NCI-H2171 treated with DMSO at 0.1 percent for 48 hours (cell line): ENCODE results near the gene BNIP5.
"Not testable (repeated sequence)": the region's sequence is repeated elsewhere in the genome, so short reads cannot be mapped to it uniquely, and the experiment has no call there.

Experiments
- DNase-seq: peaks from one replicate; lab custom pipeline; 2025; lab: John Stamatoyannopoulos, UW

The BNIP5 gene

GRCh38 chr6:36364669-36365479, 28.2 kb upstream of the BNIP5 start:
- no peak for DNase-seq

DNA sequence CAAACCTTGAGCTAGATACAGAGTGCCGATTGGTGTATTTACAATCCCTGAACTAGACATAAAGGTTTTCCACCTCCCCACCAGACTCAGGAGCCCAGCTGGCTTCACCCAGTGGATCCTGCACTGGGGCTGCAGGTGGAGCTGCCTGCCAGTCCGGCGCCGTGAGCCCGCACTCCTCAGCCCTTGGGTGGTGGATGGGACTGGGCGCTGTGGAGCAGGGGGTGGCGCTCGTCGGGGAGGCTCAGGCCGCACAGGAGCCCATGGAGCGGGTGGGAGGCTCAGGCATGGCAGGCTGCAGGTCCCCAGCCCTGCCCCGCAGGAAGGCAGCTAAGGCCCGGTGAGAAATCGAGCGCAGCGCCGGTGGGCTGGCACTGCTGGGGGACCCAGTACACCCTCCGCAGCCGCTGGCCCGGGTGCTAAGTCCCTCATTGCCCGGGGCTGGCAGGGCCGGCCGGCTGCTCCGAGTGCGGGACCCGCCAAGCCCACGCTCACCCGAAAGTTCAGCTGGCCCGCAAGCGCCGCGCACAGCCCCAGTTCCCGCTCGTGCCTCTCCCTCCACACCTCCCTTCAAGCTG, 27.5 kb upstream of the BNIP5 start:
- not testable (repeated sequence) for DNase-seq

- not testable (repeated sequence) for DNase-seq
These were observed 26.7 kb upstream of the BNIP5 start for GRCh38 chr6:36363371-36363752.

DNA sequence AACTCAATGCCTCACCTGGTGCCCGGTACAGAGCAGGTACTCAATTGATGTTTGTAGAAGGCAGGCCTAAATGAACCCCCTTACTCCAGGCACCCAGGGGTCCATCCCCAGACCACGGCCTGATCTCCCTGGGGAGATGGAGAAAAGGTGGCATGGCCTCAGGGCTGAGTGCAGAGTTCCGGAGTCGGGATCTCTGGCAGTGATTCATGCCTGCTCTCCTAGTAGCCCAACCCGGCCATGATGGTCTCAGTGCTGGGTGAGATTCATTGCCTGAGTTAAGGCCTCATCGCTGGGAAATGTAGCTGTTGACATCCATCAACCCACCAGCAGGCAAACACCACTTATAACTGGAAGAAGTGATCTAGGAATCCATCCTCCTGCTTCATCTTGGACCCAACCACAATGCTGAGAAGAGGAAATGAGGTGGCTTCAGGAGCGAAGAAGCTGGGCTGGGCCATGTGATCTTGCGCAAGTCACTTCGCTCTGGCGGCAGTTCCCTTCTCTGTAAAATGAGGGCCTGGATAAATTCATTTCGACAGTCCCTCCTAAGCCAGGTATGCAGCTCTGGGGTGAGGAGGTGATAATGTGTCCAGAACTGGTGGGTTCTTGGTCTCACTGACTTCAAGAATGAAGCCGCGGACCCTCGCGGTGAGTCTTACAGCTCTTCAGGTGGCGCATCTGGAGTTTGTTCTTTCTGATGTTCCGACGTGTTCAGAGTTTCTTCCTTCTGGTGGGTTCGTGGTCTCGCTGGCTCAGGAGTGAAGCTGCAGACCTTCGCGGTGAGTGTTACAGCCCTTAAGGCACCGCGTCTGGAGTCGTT, 26.1 kb upstream of the BNIP5 start:
- DNase-seq, result no peak

GRCh38 chr6:36361071-36361470, 24.4 kb upstream of the BNIP5 start:
- DNase-seq, result no peak

DNA sequence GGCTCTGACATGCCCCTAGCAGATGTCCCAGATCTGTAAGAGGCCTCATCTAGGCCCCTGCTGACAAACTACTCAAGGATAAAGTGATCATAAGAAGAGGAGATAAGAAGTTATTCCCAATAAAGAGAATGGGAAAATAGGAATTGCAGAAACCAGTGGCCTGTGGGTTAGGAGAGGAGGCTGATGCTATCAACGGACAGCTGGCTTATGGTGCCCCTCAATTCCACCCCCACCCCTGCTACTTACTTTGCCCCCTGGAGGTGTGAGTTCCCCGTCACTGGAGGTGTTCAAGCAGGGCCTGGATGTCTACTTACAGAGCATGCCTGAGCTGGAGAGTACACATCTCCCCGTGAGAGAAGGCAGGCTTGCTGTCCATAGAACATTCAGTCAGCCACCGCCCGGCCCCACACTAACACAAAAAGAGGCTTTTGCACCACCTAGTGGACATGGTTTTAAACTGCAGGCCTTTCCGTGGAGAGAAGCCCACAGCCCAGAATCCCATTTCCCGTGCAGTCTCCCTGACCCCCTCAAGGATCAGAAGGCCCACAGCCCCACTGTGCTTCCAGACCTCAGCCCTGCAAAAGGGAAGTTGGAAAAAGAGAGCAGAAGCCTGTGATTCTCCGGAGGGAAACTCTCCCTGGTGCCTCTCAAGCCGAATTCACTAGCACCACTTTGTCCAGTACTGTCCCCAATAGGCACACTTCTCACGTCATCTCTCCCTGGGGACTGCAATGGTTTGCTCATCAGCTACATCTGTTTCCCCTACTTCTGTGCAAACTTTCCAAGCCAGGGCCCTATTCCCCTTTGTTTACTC, 23.8 kb upstream of the BNIP5 start:
- peak; percentile 74 for DNase-seq

GRCh38 chr6:36358226-36358915, 21.7 kb upstream of the BNIP5 start:
- DNase-seq, result no peak

GRCh38 chr6:36357872-36358225, 21.2 kb upstream of the BNIP5 start:
- no peak for DNase-seq

GRCh38 chr6:36355819-36356218, 19.1 kb upstream of the BNIP5 start:
- DNase-seq, result no peak

- DNase-seq, result no peak
These were observed 16.8 kb upstream of the BNIP5 start for GRCh38 chr6:36353411-36353915.

GRCh38 chr6:36352477-36353157, 15.9 kb upstream of the BNIP5 start:
- no peak for DNase-seq

- no peak for DNase-seq
These were observed 14.2 kb upstream of the BNIP5 start for GRCh38 chr6:36350681-36351571.

- DNase-seq, result no peak
These were observed 13.4 kb upstream of the BNIP5 start for GRCh38 chr6:36350082-36350481.

DNA sequence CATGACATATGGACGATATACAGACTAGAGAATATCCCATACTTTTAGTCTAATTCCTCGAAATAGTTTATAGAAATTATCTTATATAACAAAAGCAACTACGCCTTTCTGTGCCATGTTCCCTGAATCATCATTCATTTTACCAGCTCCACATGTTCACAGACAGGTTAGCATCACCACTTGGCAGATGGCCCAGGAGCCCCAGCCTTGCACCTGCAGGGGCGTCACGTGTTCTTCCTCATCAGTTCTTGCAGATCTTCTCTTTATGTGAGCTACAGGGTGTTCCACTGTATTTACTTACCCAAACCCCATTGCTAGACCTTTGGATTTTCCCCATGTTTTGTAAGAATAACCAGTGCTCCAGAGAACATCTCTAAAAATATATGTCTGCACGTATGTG, 12.6 kb upstream of the BNIP5 start:
- DNase-seq, result peak; percentile 95

- peak; percentile 22 for DNase-seq
These were observed 10.9 kb upstream of the BNIP5 start for GRCh38 chr6:36347621-36348020.

- no peak for DNase-seq
These were observed 10.0 kb upstream of the BNIP5 start for GRCh38 chr6:36346486-36347273.

DNA sequence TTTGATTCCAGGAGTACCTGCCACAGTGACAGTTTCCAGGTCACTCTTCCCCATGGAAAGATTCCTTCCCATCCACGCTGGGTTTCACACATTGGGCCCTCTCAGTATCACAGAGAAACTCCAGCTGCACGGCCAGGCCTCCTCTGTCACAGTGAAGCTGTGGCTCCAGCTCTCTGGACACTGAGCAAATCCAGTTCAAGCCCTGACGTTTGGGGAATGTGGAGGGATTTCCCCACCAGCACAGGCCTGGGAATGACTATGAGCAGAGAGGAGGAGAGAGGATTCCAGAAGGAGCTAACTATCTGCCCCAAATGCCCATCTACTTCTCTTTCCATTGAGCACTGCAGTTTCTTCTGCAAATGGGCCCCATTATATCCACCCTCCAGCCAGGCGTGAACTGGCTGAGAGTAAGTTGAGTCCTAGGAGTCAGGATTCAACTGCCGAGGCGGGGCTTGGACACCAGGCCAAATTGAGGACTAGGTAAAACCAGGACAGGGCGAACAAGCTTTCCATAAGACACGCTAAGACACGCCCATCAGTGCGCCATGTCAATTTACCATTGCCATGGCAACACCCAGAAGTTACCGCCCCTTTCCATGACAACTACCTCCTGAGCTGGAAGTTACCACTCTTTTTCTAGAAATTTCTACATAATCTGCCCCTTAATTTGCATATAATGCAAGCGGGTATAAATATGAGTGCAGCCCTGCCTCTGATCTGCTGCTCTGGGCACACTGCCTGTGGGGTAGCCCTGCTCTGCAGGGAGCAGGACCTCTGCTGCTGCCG, 9.2 kb upstream of the BNIP5 start:
- DNase-seq, result no peak

- DNase-seq, result no peak
These were observed 6.5 kb upstream of the BNIP5 start for GRCh38 chr6:36343109-36343680.
